ENCODE data around the gene CCZ1B.
"Not testable (repeated sequence)": the region's sequence is repeated elsewhere in the genome, so short reads cannot be mapped to it uniquely, and the experiment has no call there.

Gene CCZ1B

GRCh38 chr7:6753964-6754363, 72.1 kb downstream of the CCZ1B start, which contains the start of gene RSPH10B2:
RSPH10B2 (plus strand) TSS chr7:6754103; CDS start chr7:6757678, 3,575 bp downstream.
- not testable (repeated sequence) for DNase-seq (ENCODE audit: insufficient read length, low spot score); FAIRE-seq

DNA sequence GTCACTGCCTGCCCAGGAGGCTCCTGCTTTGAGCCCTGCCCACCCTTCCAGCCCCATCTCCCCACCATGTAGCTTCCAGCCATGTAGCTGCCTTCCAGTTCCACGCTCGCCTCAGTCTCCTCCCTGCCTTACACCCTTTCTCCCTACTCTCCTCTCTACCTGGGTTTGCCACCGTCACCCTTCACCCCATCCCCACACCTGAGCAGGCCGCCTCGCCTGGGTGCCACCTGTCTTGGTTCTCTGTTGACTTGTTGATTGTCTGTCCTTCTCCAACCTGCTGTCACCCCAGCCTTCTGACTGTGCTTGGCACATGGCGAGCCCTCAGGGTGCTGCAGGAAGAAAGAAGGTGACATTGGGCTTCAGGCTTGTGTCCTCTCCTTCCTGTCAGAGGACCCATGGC, 75.9 kb downstream of the CCZ1B start:
- FAIRE-seq = peak; percentile 57
- not testable (repeated sequence) for DNase-seq (ENCODE audit: insufficient read length, low spot score)

DNA sequence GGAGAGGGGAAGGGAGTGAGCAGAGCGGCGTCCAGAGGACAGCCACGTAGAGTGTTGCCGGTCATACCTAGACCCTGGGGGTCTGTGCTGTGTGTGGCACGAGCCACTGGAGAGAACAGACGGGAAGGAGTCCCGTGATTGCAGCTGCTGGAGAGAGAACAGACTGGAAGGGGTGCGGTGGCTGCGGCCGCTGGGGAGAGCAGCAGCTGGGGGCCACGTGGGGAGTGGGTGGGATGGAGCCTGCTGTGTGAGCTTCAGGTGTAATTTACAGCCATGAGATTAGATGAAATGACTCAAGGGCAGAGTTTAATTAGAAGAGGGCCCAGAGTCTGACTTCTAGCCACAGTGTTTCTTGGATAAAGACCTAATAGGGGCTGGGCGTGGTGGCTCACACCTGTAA, 76.7 kb downstream of the CCZ1B start:
- FAIRE-seq = peak; percentile 20
- not testable (repeated sequence) for DNase-seq (ENCODE audit: insufficient read length, low spot score)

Measured in HTR-8/SVneo (cell line).